ENCODE results near the gene ARHGAP15.

- TF ChIP-seq FOXK2 (IDR thresholded peaks at IDR 0.05) (no peak), NFRKB (IDR thresholded peaks at IDR 0.05) (no peak), FOXA1 (IDR thresholded peaks at IDR 0.05) (no peak)
Observed at GRCh38 chr2:143458258-143459190, 329.3 kb downstream of the ARHGAP15 start.

All from HEK293T (cell line).